WI38 (cell line): Measurements from ENCODE around the gene AADACL4.

Experiments used
- H3K4me3 ChIP-seq: 2 replicates; pipeline ENCODE4 v1.5.1; 2011; ENCODE audit warnings: low read depth, mild to moderate bottlenecking, control low read depth, low read length
- TF ChIP-seq, protein P1 (sequence below): IDR thresholded peaks from 2 replicates; pipeline ENCODE4 v1.5.1; 2012; ENCODE audit warnings: low read depth, mild to moderate bottlenecking, control low read depth, low read length

Gene AADACL4

DNA sequence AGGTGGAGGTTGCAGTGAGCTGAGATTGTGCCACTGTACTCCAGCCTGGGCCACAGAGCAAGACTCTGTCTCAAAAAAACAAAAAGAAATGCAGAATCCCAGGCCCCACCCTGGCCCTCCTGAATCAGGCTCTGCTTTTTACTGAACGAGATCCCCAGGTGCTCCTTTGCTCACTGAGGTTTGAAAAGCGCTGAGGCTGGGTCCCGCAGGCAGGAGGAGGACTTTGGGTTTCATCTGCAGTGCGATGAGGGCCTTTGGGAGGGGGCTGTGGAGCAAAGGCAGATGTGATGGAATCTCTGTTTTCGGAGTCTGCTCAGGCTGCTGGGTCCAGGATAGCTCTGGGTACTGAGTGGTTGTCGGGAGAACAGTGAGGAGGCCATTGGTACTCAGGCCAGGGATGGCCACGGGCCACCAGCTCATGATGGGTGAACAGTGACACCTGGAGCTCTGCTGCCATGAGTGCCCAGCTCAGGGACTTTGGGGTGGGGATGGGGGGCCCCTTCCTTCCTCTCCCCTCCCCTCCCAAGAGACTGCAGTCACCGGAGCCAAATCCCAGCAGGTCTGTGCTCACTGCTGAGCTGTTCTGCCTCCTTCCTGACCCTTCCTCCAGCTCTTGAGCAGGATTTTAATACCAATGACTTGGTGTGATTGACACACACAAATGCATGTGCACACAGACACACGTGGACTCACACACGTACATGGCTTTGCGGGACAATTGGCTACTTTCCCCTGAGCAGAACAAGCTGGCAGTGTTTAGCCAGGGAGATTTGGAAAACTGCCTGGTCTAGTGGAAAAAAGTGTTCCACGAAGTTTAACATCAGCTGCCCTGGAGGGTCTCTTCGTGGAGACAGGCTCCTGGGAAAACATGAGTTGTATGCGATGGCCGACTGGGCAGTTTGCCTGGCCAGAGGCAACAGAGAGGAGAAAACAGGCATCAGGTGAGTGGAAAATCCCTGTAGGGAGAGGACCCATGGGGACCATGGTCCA lies 22.2 kb upstream of the AADACL4 start:
- no peak overlapping the region for H3K4me3 ChIP-seq
- TF ChIP-seq, protein P1, sequence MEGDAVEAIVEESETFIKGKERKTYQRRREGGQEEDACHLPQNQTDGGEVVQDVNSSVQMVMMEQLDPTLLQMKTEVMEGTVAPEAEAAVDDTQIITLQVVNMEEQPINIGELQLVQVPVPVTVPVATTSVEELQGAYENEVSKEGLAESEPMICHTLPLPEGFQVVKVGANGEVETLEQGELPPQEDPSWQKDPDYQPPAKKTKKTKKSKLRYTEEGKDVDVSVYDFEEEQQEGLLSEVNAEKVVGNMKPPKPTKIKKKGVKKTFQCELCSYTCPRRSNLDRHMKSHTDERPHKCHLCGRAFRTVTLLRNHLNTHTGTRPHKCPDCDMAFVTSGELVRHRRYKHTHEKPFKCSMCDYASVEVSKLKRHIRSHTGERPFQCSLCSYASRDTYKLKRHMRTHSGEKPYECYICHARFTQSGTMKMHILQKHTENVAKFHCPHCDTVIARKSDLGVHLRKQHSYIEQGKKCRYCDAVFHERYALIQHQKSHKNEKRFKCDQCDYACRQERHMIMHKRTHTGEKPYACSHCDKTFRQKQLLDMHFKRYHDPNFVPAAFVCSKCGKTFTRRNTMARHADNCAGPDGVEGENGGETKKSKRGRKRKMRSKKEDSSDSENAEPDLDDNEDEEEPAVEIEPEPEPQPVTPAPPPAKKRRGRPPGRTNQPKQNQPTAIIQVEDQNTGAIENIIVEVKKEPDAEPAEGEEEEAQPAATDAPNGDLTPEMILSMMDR = no peak

DNA sequence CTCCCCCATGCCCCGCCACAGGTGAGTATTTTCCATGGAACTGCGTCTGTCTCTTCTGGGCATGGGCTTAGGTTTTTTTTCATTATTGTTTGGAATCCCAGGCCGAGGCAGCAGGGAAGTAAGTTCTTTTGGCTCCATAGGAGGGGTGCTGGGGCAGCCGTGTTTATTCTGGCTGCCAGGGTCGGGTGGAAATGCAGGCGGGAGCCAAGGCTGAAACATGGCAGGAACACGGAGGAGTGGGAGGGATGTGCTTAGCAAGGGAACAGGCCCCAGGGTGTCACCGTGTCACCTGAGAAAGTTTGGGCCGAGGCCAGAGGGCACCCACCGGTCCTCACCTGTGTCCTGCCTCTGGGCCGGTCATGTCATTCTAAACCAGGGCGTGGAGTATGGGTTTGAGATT lies 21.4 kb upstream of the AADACL4 start:
- TF ChIP-seq, protein P1 = no peak
- H3K4me3 ChIP-seq = no peak overlapping the region

DNA sequence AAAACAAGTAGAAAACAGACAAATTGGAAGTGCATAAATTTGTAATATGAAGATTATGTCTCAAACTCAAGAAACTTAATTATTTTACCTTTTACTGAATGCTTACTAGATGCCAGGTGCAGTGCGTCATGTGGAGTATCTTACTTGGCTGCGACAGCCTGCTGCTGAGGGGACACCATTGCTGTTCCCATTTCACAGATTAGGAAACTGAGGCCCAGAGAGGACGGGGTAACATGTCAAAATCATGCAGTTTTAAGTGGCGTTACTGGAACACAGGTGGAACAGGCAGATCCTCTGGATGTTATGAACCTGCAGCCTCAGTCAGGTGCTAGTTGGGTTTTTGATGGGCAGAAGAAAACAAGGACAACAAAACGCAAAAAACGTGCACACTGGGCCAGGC lies 18.6 kb upstream of the AADACL4 start:
- TF ChIP-seq, protein P1 = no peak
- H3K4me3 ChIP-seq = no peak overlapping the region

DNA sequence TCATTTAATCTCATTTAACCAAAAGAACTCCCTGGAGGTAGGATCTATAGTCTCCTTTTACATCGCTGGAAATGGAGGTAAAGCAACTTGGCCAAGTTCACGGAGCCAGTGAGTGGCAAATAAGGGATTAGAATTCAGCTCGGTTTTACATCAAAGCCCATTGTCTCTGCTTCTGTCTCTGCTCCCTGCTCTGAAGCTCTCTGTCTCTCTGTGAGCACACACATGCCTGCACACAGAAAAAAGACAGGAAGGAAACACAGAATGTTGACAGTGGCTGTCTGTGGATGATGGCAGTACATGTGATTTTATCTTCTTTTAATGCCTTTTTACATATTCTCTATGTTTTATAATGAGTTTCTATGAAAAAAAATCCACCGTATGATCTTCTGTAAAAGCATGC lies 17.0 kb upstream of the AADACL4 start:
- TF ChIP-seq, protein P1 = no peak
- H3K4me3 ChIP-seq = no peak overlapping the region

DNA sequence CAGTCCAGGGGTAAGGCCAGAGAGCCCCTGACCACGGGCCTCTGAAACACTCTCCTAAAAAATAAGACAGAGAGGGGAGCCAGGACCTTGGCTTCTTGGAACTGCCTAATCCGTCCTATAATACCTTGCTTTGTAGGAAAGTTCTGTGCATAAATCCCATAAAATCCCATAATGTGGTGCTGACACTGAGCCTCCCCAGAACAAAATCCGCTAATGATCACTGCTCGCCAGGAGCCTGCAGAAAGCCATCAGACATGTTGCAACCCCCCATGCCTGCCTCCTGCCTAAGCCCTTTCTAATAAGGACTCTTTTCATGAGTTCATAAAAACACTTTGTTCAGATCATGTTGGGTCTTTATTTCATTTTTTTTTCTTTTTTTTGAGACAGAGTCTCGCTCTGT lies 16.6 kb upstream of the AADACL4 start:
- TF ChIP-seq, protein P1 = no peak
- H3K4me3 ChIP-seq = no peak overlapping the region

DNA sequence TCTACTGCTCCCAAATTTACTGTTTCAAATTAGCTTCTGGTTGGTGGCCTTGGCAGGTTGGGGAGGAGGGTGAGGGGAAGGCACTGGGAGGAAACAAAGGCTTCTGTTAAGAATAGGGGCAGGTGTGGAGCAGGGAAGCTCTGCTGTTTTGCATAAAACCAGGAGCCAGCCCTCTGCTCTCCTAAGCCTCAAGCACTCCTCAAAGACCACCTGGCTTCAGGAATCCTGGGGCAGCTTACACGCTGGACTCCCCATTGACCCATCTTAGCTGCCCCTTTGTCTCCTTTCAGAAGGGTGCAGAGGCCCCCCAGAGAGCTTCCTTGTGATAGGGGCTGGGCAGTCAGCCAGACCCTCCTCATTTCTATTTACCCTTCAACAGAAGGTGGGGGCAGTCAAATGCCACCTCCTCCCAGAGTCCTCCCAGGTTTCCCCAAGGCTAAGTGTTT lies 14.4 kb upstream of the AADACL4 start:
- H3K4me3 ChIP-seq = no peak overlapping the region
- TF ChIP-seq, protein P1 = no peak
